ENCODE data around the gene MARK3.

MARK3 gene

GRCh38 chr14:103443111-103443510 is 57.9 kb downstream of the MARK3 start:
- DNase-seq: no peak

GRCh38 chr14:103444837-103445524 is 59.8 kb downstream of the MARK3 start:
- peak; percentile 21 for DNase-seq

- no peak for DNase-seq
These were observed 60.6 kb downstream of the MARK3 start for GRCh38 chr14:103445806-103446205.

- DNase-seq: no peak
These were observed 62.9 kb downstream of the MARK3 start for GRCh38 chr14:103448097-103448496.

GRCh38 chr14:103449634-103450161 is 64.5 kb downstream of the MARK3 start:
- DNase-seq: no peak

- peak; percentile 24 for DNase-seq
These were observed 65.2 kb downstream of the MARK3 start for GRCh38 chr14:103450416-103450815.

- DNase-seq: no peak
These were observed 66.2 kb downstream of the MARK3 start for GRCh38 chr14:103451401-103451800.

GRCh38 chr14:103453791-103454190 is 68.6 kb downstream of the MARK3 start:
- no peak for DNase-seq

- DNase-seq: peak; percentile 25
These were observed 71.1 kb downstream of the MARK3 start for GRCh38 chr14:103456167-103456835.

- DNase-seq: no peak
These were observed 75.2 kb downstream of the MARK3 start for GRCh38 chr14:103460415-103460814.

- DNase-seq: no peak
These were observed 77.9 kb downstream of the MARK3 start for GRCh38 chr14:103463149-103463548.

- DNase-seq: no peak
These were observed 78.6 kb downstream of the MARK3 start for GRCh38 chr14:103463851-103464250.

GRCh38 chr14:103472939-103473338 is 87.7 kb downstream of the MARK3 start:
- peak; percentile 13 for DNase-seq

GRCh38 chr14:103474893-103475292 is 89.7 kb downstream of the MARK3 start:
- DNase-seq: no peak

GRCh38 chr14:103476065-103476464 is 90.8 kb downstream of the MARK3 start:
- DNase-seq: no peak

- no peak for DNase-seq
These were observed 91.4 kb downstream of the MARK3 start for GRCh38 chr14:103476631-103477030.

- no peak for DNase-seq
These were observed 95.4 kb downstream of the MARK3 start for GRCh38 chr14:103480595-103480994.

- DNase-seq: peak; percentile 72
These were observed 98.4 kb downstream of the MARK3 start for GRCh38 chr14:103483600-103483999.

GRCh38 chr14:103485504-103485903 is 100.3 kb downstream of the MARK3 start:
- no peak for DNase-seq

- DNase-seq: no peak
These were observed 102.9 kb downstream of the MARK3 start for GRCh38 chr14:103488071-103488470.

- peak; percentile 60 for DNase-seq
These were observed 103.7 kb downstream of the MARK3 start for GRCh38 chr14:103488960-103489359.

GRCh38 chr14:103489621-103490020 is 104.4 kb downstream of the MARK3 start:
- peak; percentile 60 for DNase-seq

GRCh38 chr14:103491691-103492090 is 106.5 kb downstream of the MARK3 start:
- no peak for DNase-seq

GRCh38 chr14:103492156-103492925 is 107.1 kb downstream of the MARK3 start:
- no peak for DNase-seq
